ENCODE measurements around the gene ZNF398. TPM values are rescaled to one million over a fixed set of nuclear protein-coding genes. Genes with fewer than 3 reads are reported as not detected.

ZNF398 gene
- total RNA-seq, 1 donor from 2014 or later: 16.6 TPM

DNA sequence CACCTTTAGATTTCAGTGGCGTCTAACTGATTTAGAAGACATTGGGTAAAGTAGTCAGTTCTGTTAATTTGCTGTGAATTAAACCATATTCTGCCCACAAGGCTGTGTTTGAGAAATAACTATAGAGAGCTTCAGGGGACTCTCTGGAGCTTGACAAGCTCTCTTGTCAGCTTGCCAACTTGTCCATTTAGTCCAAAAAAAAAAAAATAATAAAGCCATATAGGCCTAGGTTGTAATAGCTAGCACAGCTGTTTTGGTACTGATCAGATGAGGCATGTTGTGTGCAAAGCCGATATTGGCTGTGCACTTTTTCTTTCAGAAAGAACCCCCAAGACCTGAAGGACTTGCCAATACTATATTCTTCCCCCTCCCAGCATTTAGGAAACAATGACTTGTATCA is 27.9 kb downstream of the ZNF398 start:
- DNase-seq (ENCODE audit: low read depth): no peak
- no peaks in the 10 kb centered on the region for H3K9me3 Mint-ChIP-seq (ENCODE audit: unreplicated experiment)
- H3K36me3 Mint-ChIP-seq (ENCODE audit: low read depth, unreplicated experiment): peaks cover 16% of the 10 kb centered on the region
- H3K79me2 ChIP-seq (ENCODE audit: insufficient read depth, low read length): no peaks in the 10 kb centered on the region
- H2AFZ ChIP-seq (ENCODE audit: low read depth, low read length): no peak overlapping the region
- no peaks in the 10 kb centered on the region for H3K9me3 ChIP-seq (ENCODE audit: insufficient read depth, low read depth, low read length)
- H3K4me1 Mint-ChIP-seq (ENCODE audit: low read depth, unreplicated experiment): peaks cover 3% of the 10 kb centered on the region
- H3K4me3 ChIP-seq (ENCODE audit: insufficient read depth, low read depth, low read length): no peak overlapping the region
- H3K4me2 ChIP-seq (ENCODE audit: low read length): no peak overlapping the region
- H3K27ac ChIP-seq (ENCODE audit: low read depth, low read length): no peak overlapping the region
- peaks cover 36% of the 10 kb centered on the region for H3K36me3 ChIP-seq (ENCODE audit: insufficient read depth, low read length)
- H4K20me1 ChIP-seq (ENCODE audit: insufficient read depth, low read length): peaks cover 3% of the 10 kb centered on the region
- H3K27me3 Mint-ChIP-seq (ENCODE audit: low read depth, unreplicated experiment): no peaks in the 10 kb centered on the region
- H3K27ac Mint-ChIP-seq (ENCODE audit: unreplicated experiment): no peak overlapping the region
- H3K9ac ChIP-seq (ENCODE audit: low read length): no peak overlapping the region
- H3K4me3 Mint-ChIP-seq (ENCODE audit: unreplicated experiment): no peak overlapping the region
- TF ChIP-seq EZH2 (IDR thresholded peaks at IDR 0.05; ENCODE audit: insufficient read depth, low read length): no peak
- TF ChIP-seq, protein P1, sequence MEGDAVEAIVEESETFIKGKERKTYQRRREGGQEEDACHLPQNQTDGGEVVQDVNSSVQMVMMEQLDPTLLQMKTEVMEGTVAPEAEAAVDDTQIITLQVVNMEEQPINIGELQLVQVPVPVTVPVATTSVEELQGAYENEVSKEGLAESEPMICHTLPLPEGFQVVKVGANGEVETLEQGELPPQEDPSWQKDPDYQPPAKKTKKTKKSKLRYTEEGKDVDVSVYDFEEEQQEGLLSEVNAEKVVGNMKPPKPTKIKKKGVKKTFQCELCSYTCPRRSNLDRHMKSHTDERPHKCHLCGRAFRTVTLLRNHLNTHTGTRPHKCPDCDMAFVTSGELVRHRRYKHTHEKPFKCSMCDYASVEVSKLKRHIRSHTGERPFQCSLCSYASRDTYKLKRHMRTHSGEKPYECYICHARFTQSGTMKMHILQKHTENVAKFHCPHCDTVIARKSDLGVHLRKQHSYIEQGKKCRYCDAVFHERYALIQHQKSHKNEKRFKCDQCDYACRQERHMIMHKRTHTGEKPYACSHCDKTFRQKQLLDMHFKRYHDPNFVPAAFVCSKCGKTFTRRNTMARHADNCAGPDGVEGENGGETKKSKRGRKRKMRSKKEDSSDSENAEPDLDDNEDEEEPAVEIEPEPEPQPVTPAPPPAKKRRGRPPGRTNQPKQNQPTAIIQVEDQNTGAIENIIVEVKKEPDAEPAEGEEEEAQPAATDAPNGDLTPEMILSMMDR (IDR thresholded peaks at IDR 0.05; ENCODE audit: insufficient read depth, low read depth, low read length): no peak
- H3K4me1 ChIP-seq (ENCODE audit: insufficient read depth, low read length): no peaks in the 10 kb centered on the region
- no peaks in the 10 kb centered on the region for H3K27me3 ChIP-seq (ENCODE audit: insufficient read depth, low read length)
- FAIRE-seq: no peak

GRCh38 chr7:149179241-149179640 is 32.0 kb downstream of the ZNF398 start:
- TF ChIP-seq EZH2 (IDR thresholded peaks at IDR 0.05; ENCODE audit: insufficient read depth, low read length): no peak
- TF ChIP-seq, protein P1 (IDR thresholded peaks at IDR 0.05; ENCODE audit: insufficient read depth, low read depth, low read length): no peak
- Histone ChIP-seq H2AFZ (ENCODE audit: low read depth, low read length) (no peak overlapping the region), H3K27ac (ENCODE audit: low read depth, low read length) (no peak overlapping the region), H3K9me3 (ENCODE audit: insufficient read depth, low read depth, low read length) (no peaks in the 10 kb centered on the region), H3K36me3 (ENCODE audit: insufficient read depth, low read length) (peaks cover 35% of the 10 kb centered on the region), H3K4me3 (ENCODE audit: insufficient read depth, low read depth, low read length) (no peak overlapping the region), H3K79me2 (ENCODE audit: insufficient read depth, low read length) (no peaks in the 10 kb centered on the region), H3K4me1 (ENCODE audit: insufficient read depth, low read length) (no peaks in the 10 kb centered on the region), H3K4me2 (ENCODE audit: low read length) (no peak overlapping the region), H3K27me3 (ENCODE audit: insufficient read depth, low read length) (no peaks in the 10 kb centered on the region), H3K9ac (ENCODE audit: low read length) (no peak overlapping the region), H4K20me1 (ENCODE audit: insufficient read depth, low read length) (peaks cover 8% of the 10 kb centered on the region)
- no peak overlapping the region for H3K4me3 Mint-ChIP-seq (ENCODE audit: unreplicated experiment)
- no peak overlapping the region for H3K27ac Mint-ChIP-seq (ENCODE audit: unreplicated experiment)
- no peaks in the 10 kb centered on the region for H3K9me3 Mint-ChIP-seq (ENCODE audit: unreplicated experiment)
- no peaks in the 10 kb centered on the region for H3K27me3 Mint-ChIP-seq (ENCODE audit: low read depth, unreplicated experiment)
- DNase-seq (ENCODE audit: low read depth): no peak
- H3K36me3 Mint-ChIP-seq (ENCODE audit: low read depth, unreplicated experiment): peaks cover 17% of the 10 kb centered on the region
- H3K4me1 Mint-ChIP-seq (ENCODE audit: low read depth, unreplicated experiment): peaks cover 9% of the 10 kb centered on the region
- FAIRE-seq: no peak

GRCh38 chr7:149180722-149181449 is 33.6 kb downstream of the ZNF398 start:
- no peaks in the 10 kb centered on the region for H3K79me2 ChIP-seq (ENCODE audit: insufficient read depth, low read length)
- H4K20me1 ChIP-seq (ENCODE audit: insufficient read depth, low read length): peaks cover 5% of the 10 kb centered on the region
- H3K36me3 ChIP-seq (ENCODE audit: insufficient read depth, low read length): peaks cover 33% of the 10 kb centered on the region
- no peak overlapping the region for H2AFZ ChIP-seq (ENCODE audit: low read depth, low read length)
- H3K27me3 ChIP-seq (ENCODE audit: insufficient read depth, low read length): no peaks in the 10 kb centered on the region
- FAIRE-seq: no peak
- DNase-seq (ENCODE audit: low read depth): no peak
- H3K9me3 Mint-ChIP-seq (ENCODE audit: unreplicated experiment): no peaks in the 10 kb centered on the region
- TF ChIP-seq EZH2 (IDR thresholded peaks at IDR 0.05; ENCODE audit: insufficient read depth, low read length): no peak
- TF ChIP-seq, protein P1 (IDR thresholded peaks at IDR 0.05; ENCODE audit: insufficient read depth, low read depth, low read length): no peak
- H3K27ac ChIP-seq (ENCODE audit: low read depth, low read length): no peak overlapping the region
- no peaks in the 10 kb centered on the region for H3K9me3 ChIP-seq (ENCODE audit: insufficient read depth, low read depth, low read length)
- peaks cover 17% of the 10 kb centered on the region for H3K36me3 Mint-ChIP-seq (ENCODE audit: low read depth, unreplicated experiment)
- no peaks in the 10 kb centered on the region for H3K4me1 ChIP-seq (ENCODE audit: insufficient read depth, low read length)
- no peaks in the 10 kb centered on the region for H3K27me3 Mint-ChIP-seq (ENCODE audit: low read depth, unreplicated experiment)
- no peak overlapping the region for H3K4me3 Mint-ChIP-seq (ENCODE audit: unreplicated experiment)
- H3K4me1 Mint-ChIP-seq (ENCODE audit: low read depth, unreplicated experiment): peaks cover 9% of the 10 kb centered on the region
- no peak overlapping the region for H3K27ac Mint-ChIP-seq (ENCODE audit: unreplicated experiment)
- no peak overlapping the region for H3K4me3 ChIP-seq (ENCODE audit: insufficient read depth, low read depth, low read length)
- H3K4me2 ChIP-seq (ENCODE audit: low read length): no peak overlapping the region
- H3K9ac ChIP-seq (ENCODE audit: low read length): no peak overlapping the region

All from astrocyte (in vitro differentiated cells and primary cell).